Spleen (tissue), 11 donors: ENCODE data around the gene FES. TPM values are rescaled to one million over a fixed set of nuclear protein-coding genes. Genes with fewer than 3 reads are reported as not detected.
A peak's percentile ranks its signal among the peaks of the same experiment; 100 is the strongest.

Experiments
- DNase-seq: peaks from one replicate; pipeline ENCODE4 v3.0.0-alpha.2; 2020
- H3K27ac ChIP-seq, 8 donors: fragments of 200-600 bp; sonication (generic) in 7 of 8; 1 replicate in 4 of 8; 2 replicates in 4 of 8; pipeline versions ENCODE4 v1.5.0 to v1.8.0; 2016 to 2021; ENCODE audit warnings: inconsistent platforms in 4 of 8, mild to moderate bottlenecking in 4 of 8, moderate library complexity in 1 of 8
- H3K27me3 ChIP-seq, 7 donors: fragments of 200-600 bp; sonication (generic) in 6 of 7; replicated peaks in 1 of 7; 1 replicate in 4 of 7; 2 replicates in 3 of 7; pipeline versions ENCODE4 v1.5.0 to v1.8.0; 2016 to 2021; ENCODE audit warnings: inconsistent platforms in 3 of 7, mild to moderate bottlenecking in 1 of 7
- H3K36me3 ChIP-seq, 6 donors: fragments of 200-600 bp; sonication (generic) in 5 of 6; 1 replicate in 4 of 6; 2 replicates in 2 of 6; pipeline versions ENCODE4 v1.5.0 to v1.8.0; 2016 to 2021; ENCODE audit warnings: inconsistent platforms in 2 of 6
- H3K4me1 ChIP-seq, 6 donors: fragments of 200-600 bp; sonication (generic) in 5 of 6; 1 replicate in 3 of 6; 2 replicates in 3 of 6; pipeline versions ENCODE4 v1.5.0 to v1.8.0; 2016 to 2021; ENCODE audit warnings: inconsistent platforms in 3 of 6
- H3K4me3 ChIP-seq, 8 donors: fragments of 200-600 bp; sonication (generic) in 7 of 8; 1 replicate in 4 of 8; 2 replicates in 4 of 8; pipeline versions ENCODE4 v1.5.0 to v1.8.0; 2016 to 2021; ENCODE audit warnings: inconsistent platforms in 4 of 8, mild to moderate bottlenecking in 4 of 8, moderate library complexity in 2 of 8
- H3K9me3 ChIP-seq, 8 donors: fragments of 200-600 bp; sonication (generic) in 7 of 8; 1 replicate in 4 of 8; 2 replicates in 4 of 8; pipeline versions ENCODE4 v1.5.0 to v1.8.0; 2016 to 2021; ENCODE audit warnings: inconsistent platforms in 4 of 8
- CTCF ChIP-seq, 11 experiments: fragments of 200-600 bp in 7 of 11; fragments of 450-650 bp in 4 of 11; sonication (generic) in 4 of 11; IDR thresholded peaks in 8 of 11; conservative IDR thresholded peaks in 3 of 11; 1 replicate in 7 of 11; 2 replicates in 4 of 11; pipeline versions ENCODE4 v1.4.0 to v1.8.0; 2016 to 2021; ENCODE audit warnings: antibody characterized with exemption in 11 of 11, inconsistent platforms in 4 of 11, mild to moderate bottlenecking in 1 of 11
- POLR2A ChIP-seq, 3 donors: fragments of 450-650 bp; IDR thresholded peaks; one replicate each; pipeline ENCODE4 v1.5.1; 2017; ENCODE audit warnings: antibody characterized with exemption in 3 of 3, mild to moderate bottlenecking in 1 of 3
- POLR2AphosphoS5 ChIP-seq, 3 donors: sonication (generic); formaldehyde crosslinking; IDR thresholded peaks; one replicate each; pipeline ENCODE4 v1.5.1; 2017; ENCODE audit warnings: antibody characterized with exemption in 3 of 3
- WGBS, 5 donors: extraction: QIAGEN DNeasy Blood & Tissue Kit in 3 of 5; methylation state at CpG; one replicate each; pipeline versions ENCODE4 v1.1.5 to v1.1.7; 2013 to 2018; 5-methylcytosine and 5-hydroxymethylcytosine counted together
- intact Hi-C: fragments of 100-400 bp; cut with DNase I; formaldehyde crosslinking; loops from one replicate; pipeline ENCODE4 v1.15.0; 2023; ENCODE audit warnings: low total_unique reads
- polyA plus RNA-seq, 3 donors: library from polyadenylated mRNA; stranded (reverse); fragments of 200-250 nt; gene quantifications; one replicate each; pipeline ENCODE4 v1.2.1, GENCODE V29; 2013
- total RNA-seq, 7 donors: library from RNA; depleted of rRNA in 3 of 7; stranded (reverse); fragments of >200 nt in 3 of 7; fragmentation: NEBNext Ultra II Directional in 4 of 7; extraction: Animal tissue kit (Norgen Biotek cat#: 25700) in 4 of 7; gene quantifications; one replicate each; pipeline versions ENCODE4 v1.1.0 to v1.2.1, GENCODE V29; 2016 to 2021
- donor health status: healthy with polysubstance abuse.
- donor health status: DM: no; HTN: no; CAD: no; lungs with moderate emphysema.
- donor health status: DM: no; HTN: no; CAD: no.
- donor health status: Bipolar disorder and iron deficiency.
- donor health status: healthy.
- donor health status: DM: no; HTN: no; CAD: no.
- donor health status: DM: yes; HTN: yes; CAD: no.

Gene FES
- total and polyA plus RNA-seq, 10 donors: 39.5 to 369 (median 240) TPM

GRCh38 chr15:90909976-90910375, 25.7 kb downstream of the FES start:
- Histone ChIP-seq H3K4me1 (peaks cover 0 to 68% (median 14%) of the 10 kb centered on the region in 6 donors), H3K27ac (peak overlapping the region in 3 of 8 donors; percentile 24 to 30 (median 24)), H3K9me3 (no peaks in the 10 kb centered on the region), H3K4me3 (no peak overlapping the region), H3K36me3 (peaks cover 17 to 100% (median 98%) of the 10 kb centered on the region in 6 donors), H3K27me3 (no peaks in the 10 kb centered on the region)
- peak; percentile 72 for DNase-seq
- TF ChIP-seq CTCF (IDR thresholded peaks at IDR 0.05 in 8 of 11, conservative IDR thresholded peaks at IDR 0.05 in 3 of 11): no peak
- no peak for TF ChIP-seq POLR2A (IDR thresholded peaks at IDR 0.05)
- TF ChIP-seq POLR2AphosphoS5 (IDR thresholded peaks at IDR 0.05): no peak
- 81 to 91% (median 88%) methylated on average over 8 of the region's 8 CpGs for WGBS, 5 donors
- intact Hi-C loops: no loop called here

DNA sequence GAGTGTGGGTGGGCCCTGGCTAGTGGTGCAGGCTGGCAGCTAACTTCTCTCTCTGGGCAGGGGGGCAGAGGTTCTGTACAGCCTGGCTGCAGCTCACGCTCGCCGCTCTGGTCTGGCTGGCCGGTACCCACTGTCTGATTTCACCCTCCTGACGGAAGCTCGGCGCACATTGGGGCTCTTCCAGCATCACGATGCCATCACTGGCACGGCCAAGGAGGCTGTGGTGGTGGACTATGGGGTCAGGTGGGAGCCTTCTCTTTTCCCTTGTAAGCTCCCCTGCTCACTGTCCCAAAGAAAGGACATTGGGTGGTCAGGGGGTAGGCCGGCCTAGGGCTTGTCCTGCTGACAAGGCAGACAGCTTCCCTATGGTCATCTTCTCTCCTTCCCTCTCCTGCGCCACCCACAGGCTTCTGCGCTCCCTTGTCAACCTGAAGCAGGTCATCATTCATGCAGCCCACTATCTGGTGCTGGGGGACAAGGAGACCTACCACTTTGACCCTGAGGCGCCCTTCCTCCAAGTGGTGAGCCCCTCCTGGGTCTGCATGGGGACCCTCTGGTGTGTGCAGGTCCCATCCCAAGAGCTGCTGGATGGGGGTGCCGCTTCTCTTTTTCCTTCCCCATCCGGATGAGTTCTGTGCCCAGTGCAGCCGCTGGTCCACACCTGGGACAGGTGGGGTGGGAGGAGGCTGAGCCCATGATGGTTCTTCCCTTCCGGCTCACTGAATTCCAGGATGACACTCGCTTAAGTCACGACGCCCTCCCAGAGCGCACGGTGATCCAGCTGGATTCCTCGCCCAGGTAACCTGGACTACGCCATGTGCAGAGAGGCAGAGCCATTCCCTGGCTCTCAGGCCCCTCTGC, 26.4 kb downstream of the FES start:
- Histone ChIP-seq H3K9me3 (no peaks in the 10 kb centered on the region), H3K4me1 (peaks cover 0 to 68% (median 17%) of the 10 kb centered on the region in 6 donors), H3K36me3 (peaks cover 17 to 100% (median 99%) of the 10 kb centered on the region in 6 donors), H3K27ac (peak overlapping the region in 3 of 8 donors; percentile 24 to 30 (median 24)), H3K27me3 (no peaks in the 10 kb centered on the region), H3K4me3 (no peak overlapping the region)
- DNase-seq: peak; percentile 62
- WGBS, 5 donors: 96% methylated on average over 15 to 24 of the region's 24 CpGs
- TF ChIP-seq POLR2A (IDR thresholded peaks at IDR 0.05) (no peak), POLR2AphosphoS5 (IDR thresholded peaks at IDR 0.05) (peak in 1 of 3 donors; percentile 50), CTCF (IDR thresholded peaks at IDR 0.05 in 8 of 11, conservative IDR thresholded peaks at IDR 0.05 in 3 of 11) (no peak)
- intact Hi-C loops: no loop called here

GRCh38 chr15:90911302-90911623, 27.0 kb downstream of the FES start:
- H3K27ac ChIP-seq: peak overlapping the region in 3 of 8 donors; percentile 21 to 93 (median 24)
- peak; percentile 68 for DNase-seq
- intact Hi-C loops: no loop called here
- H3K9me3 ChIP-seq: no peaks in the 10 kb centered on the region
- no peaks in the 10 kb centered on the region for H3K27me3 ChIP-seq
- no peak for TF ChIP-seq POLR2AphosphoS5 (IDR thresholded peaks at IDR 0.05)
- TF ChIP-seq CTCF (IDR thresholded peaks at IDR 0.05 in 8 of 11, conservative IDR thresholded peaks at IDR 0.05 in 3 of 11): no peak
- TF ChIP-seq POLR2A (IDR thresholded peaks at IDR 0.05): no peak
- peaks cover 17 to 100% (median 98%) of the 10 kb centered on the region in 6 donors for H3K36me3 ChIP-seq
- no peak overlapping the region for H3K4me3 ChIP-seq
- WGBS, 5 donors: 92 to 96% (median 95%) methylated on average over 5 to 19 of the region's 19 CpGs; no CpG with 5 or more reads in 1 of the 5 donors
- H3K4me1 ChIP-seq: peaks cover 0 to 71% (median 18%) of the 10 kb centered on the region in 6 donors
